ENCODE data around the gene ZBTB20.

The ZBTB20 gene

GRCh38 chr3:114856835-114857234, 290.3 kb downstream of the ZBTB20 start:
- H3K4me3 ChIP-seq (ENCODE audit: low read length) = no peak overlapping the region
- TF ChIP-seq ZNF274 (IDR thresholded peaks at IDR 0.05; ENCODE audit: low read depth, low read length) = no peak

GRCh38 chr3:114855839-114856238, 291.2 kb downstream of the ZBTB20 start:
- TF ChIP-seq ZNF274 (IDR thresholded peaks at IDR 0.05; ENCODE audit: low read depth, low read length) = no peak
- no peak overlapping the region for H3K4me3 ChIP-seq (ENCODE audit: low read length)

DNA sequence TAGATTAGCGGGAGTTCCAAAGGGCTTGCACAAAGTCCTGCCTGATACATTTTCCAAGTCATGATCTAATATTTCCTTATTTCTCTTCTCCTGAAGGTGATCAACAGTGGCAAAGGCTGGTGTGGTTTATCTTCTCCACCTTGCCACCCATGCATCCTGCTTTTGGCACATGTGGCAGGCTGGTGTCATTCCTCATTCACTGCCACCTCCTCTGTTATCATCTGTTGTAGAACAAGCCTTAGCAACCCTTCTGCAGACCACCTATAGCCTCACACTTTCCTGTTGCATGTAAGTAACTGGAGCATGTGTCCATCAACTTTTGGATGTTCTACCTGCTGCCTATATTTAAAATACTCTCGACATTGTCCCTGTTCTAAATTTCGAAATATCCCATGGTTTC, 294.1 kb downstream of the ZBTB20 start:
- no peak overlapping the region for H3K4me3 ChIP-seq (ENCODE audit: low read length)
- no peak for TF ChIP-seq ZNF274 (IDR thresholded peaks at IDR 0.05; ENCODE audit: low read depth, low read length)

GRCh38 chr3:114850898-114851297, 296.2 kb downstream of the ZBTB20 start:
- H3K4me3 ChIP-seq (ENCODE audit: low read length) = no peak overlapping the region
- TF ChIP-seq ZNF274 (IDR thresholded peaks at IDR 0.05; ENCODE audit: low read depth, low read length) = no peak

DNA sequence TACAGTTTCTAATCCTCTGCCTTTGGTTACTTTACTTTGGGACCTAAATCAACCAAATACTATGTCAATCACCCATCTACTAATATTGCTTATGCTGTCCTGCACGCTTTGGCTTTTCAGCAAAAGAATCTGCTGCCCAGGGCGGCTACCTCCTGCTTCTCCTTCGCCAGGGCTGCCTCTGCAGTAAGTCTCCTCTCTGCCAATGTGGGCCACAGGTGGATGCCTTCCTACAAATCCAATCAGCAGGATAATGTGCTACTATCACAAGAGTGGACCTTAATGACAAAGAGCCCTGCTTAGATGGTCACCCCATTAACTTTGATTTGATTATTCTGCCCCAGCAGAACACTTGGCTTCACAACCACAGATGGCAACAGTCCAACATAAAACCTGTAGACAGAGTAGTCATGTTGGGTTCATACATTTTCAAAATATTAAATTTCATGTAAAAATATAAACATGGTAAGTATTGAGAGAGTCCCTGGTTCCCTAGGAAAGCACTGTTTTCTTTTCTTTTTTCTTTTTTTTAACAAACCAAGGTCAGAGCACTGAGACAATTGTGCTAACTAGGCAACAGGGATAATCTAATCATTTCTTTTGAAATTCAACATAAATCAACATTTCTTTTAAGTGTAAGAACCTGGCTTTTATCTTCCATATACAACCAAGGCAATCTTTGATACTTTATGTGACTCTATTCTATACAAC, 298.3 kb downstream of the ZBTB20 start:
- no peak overlapping the region for H3K4me3 ChIP-seq (ENCODE audit: low read length)

DNA sequence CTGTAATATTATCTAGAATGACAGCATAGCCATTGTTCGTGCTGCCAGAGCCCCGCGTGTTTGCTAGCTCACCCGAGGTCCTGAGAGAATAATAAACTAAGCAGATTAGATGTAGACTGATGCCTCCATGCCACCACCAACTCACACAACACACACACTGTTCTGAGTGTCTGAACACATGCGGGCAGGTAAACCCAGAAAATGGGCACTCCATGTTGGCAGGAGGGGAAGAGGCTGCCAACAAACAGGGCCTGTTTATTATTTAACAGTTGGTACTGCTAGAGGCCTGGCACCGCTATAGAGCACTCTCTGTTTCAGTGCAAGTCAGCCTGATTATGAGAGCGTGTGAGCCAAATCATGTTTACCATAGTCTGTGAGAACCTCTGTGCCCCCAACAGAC, 299.0 kb downstream of the ZBTB20 start:
- TF ChIP-seq ZNF274 (IDR thresholded peaks at IDR 0.05; ENCODE audit: low read depth, low read length) = no peak

More for the DNA sequence above, 298.3 kb downstream of the ZBTB20 start:
- TF ChIP-seq ZNF274 (IDR thresholded peaks at IDR 0.05; ENCODE audit: low read depth, low read length) = no peak

GRCh38 chr3:114847564-114847963, 299.5 kb downstream of the ZBTB20 start:
- no peak for TF ChIP-seq ZNF274 (IDR thresholded peaks at IDR 0.05; ENCODE audit: low read depth, low read length)
- H3K4me3 ChIP-seq (ENCODE audit: low read length) = no peak overlapping the region

More for the DNA sequence above, 299.0 kb downstream of the ZBTB20 start:
- H3K4me3 ChIP-seq (ENCODE audit: low read length) = no peak overlapping the region

GRCh38 chr3:114846779-114847178, 300.3 kb downstream of the ZBTB20 start:
- no peak overlapping the region for H3K4me3 ChIP-seq (ENCODE audit: low read length)
- TF ChIP-seq ZNF274 (IDR thresholded peaks at IDR 0.05; ENCODE audit: low read depth, low read length) = no peak

- no peak overlapping the region for H3K4me3 ChIP-seq (ENCODE audit: low read length)
- no peak for TF ChIP-seq ZNF274 (IDR thresholded peaks at IDR 0.05; ENCODE audit: low read depth, low read length)
Observed at GRCh38 chr3:114846252-114846651, 300.8 kb downstream of the ZBTB20 start.

GRCh38 chr3:114841515-114841914, 305.6 kb downstream of the ZBTB20 start:
- no peak for TF ChIP-seq ZNF274 (IDR thresholded peaks at IDR 0.05; ENCODE audit: low read depth, low read length)
- no peak overlapping the region for H3K4me3 ChIP-seq (ENCODE audit: low read length)

GRCh38 chr3:114839476-114839875, 307.6 kb downstream of the ZBTB20 start:
- no peak overlapping the region for H3K4me3 ChIP-seq (ENCODE audit: low read length)
- TF ChIP-seq ZNF274 (IDR thresholded peaks at IDR 0.05; ENCODE audit: low read depth, low read length) = no peak

GRCh38 chr3:114838025-114838424, 309.1 kb downstream of the ZBTB20 start:
- TF ChIP-seq ZNF274 (IDR thresholded peaks at IDR 0.05; ENCODE audit: low read depth, low read length) = no peak
- no peak overlapping the region for H3K4me3 ChIP-seq (ENCODE audit: low read length)

GRCh38 chr3:114834175-114834940, 312.7 kb downstream of the ZBTB20 start:
- TF ChIP-seq ZNF274 (IDR thresholded peaks at IDR 0.05; ENCODE audit: low read depth, low read length) = no peak
- H3K4me3 ChIP-seq (ENCODE audit: low read length) = no peak overlapping the region

DNA sequence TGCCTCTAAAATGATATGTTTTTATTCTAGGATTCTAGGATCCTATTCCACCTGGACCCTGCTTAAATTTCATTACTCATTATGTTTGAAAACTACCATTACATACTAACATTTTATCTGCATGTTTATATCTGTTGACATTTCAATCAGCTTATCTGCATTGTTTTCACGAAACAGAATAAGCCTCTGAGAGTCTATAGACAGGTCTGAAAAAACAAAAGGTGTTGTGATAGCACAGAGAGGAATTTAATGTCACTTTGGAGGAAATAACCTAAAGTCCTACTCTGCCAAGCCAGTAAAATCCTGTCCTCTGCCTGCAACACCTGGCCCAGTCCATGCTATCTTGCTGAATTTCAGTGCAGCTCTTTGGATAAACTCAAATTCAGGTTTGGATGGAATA, 315.2 kb downstream of the ZBTB20 start:
- H3K4me3 ChIP-seq (ENCODE audit: low read length) = no peak overlapping the region
- TF ChIP-seq ZNF274 (IDR thresholded peaks at IDR 0.05; ENCODE audit: low read depth, low read length) = no peak

DNA sequence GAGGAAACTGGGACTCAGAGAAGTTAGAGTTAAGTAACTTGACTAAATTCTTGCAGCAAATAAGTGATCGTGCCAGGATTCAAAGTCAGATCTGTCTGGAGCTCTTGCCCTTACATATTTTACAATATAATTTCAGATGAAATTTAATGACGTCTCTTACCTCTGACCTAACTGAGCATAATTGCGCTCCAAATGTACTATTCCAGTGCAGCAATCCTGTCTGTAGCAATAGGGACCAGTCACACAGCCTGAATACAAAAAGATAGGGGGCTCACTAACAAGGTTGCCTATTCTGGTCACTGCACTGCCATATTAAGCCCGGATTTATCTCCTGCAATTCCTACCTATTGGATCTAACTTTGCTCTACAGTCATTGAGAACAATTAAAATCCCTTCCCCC, 316.4 kb downstream of the ZBTB20 start:
- TF ChIP-seq ZNF274 (IDR thresholded peaks at IDR 0.05; ENCODE audit: low read depth, low read length) = no peak
- no peak overlapping the region for H3K4me3 ChIP-seq (ENCODE audit: low read length)

All from GM08714 (cell line).